Skeletal muscle satellite cell (primary cell): Measurements from ENCODE around the gene HDAC9.

Experiments
- H3K27me3 ChIP-seq: 2 replicates; pipeline ENCODE4 v1.7.0; 2013; ENCODE audit warnings: low read length; ENCODE audit not compliant: control insufficient read depth, insufficient read depth
- H3K36me3 ChIP-seq: 2 replicates; pipeline ENCODE4 v1.7.0; 2013; ENCODE audit warnings: mild to moderate bottlenecking, control low read depth, low read length; ENCODE audit not compliant: insufficient read depth
- H3K4me1 ChIP-seq: 2 replicates; pipeline ENCODE4 v1.7.0; 2013; ENCODE audit warnings: low read length; ENCODE audit not compliant: control insufficient read depth, insufficient read depth
- H3K4me2 ChIP-seq: 2 replicates; pipeline ENCODE4 v1.7.0; 2013; ENCODE audit warnings: mild to moderate bottlenecking, low read length
- H3K4me3 ChIP-seq: 2 replicates; pipeline ENCODE4 v1.7.0; 2013; ENCODE audit warnings: low read length
- H3K9ac ChIP-seq: 2 replicates; pipeline ENCODE4 v1.7.0; 2013; ENCODE audit warnings: mild to moderate bottlenecking, low read depth, low read length, moderate library complexity
- H3K9me3 ChIP-seq: replicated peaks from 2 replicates; pipeline ENCODE4 v1.7.0; 2013; ENCODE audit warnings: mild to moderate bottlenecking, control low read depth, low read length

HDAC9 gene

GRCh38 chr7:18680576-18680975 is 185.0 kb downstream of the HDAC9 start:
- Histone ChIP-seq H3K9me3 (no peaks in the 10 kb centered on the region), H3K27me3 (no peaks in the 10 kb centered on the region), H3K4me2 (no peak overlapping the region), H3K4me1 (no peaks in the 10 kb centered on the region), H3K4me3 (no peak overlapping the region), H3K9ac (no peak overlapping the region), H3K36me3 (no peaks in the 10 kb centered on the region)

- Histone ChIP-seq H3K4me2 (no peak overlapping the region), H3K9ac (no peak overlapping the region), H3K27me3 (no peaks in the 10 kb centered on the region), H3K4me3 (no peak overlapping the region), H3K9me3 (no peaks in the 10 kb centered on the region), H3K4me1 (peaks cover 7% of the 10 kb centered on the region), H3K36me3 (no peaks in the 10 kb centered on the region)
Measured at GRCh38 chr7:18684916-18685315, 189.4 kb downstream of the HDAC9 start.

GRCh38 chr7:18685971-18686370 is 190.4 kb downstream of the HDAC9 start:
- no peaks in the 10 kb centered on the region for H3K36me3 ChIP-seq
- H3K9ac ChIP-seq = no peak overlapping the region
- no peak overlapping the region for H3K4me3 ChIP-seq
- no peak overlapping the region for H3K4me2 ChIP-seq
- H3K4me1 ChIP-seq = peaks cover 7% of the 10 kb centered on the region
- no peaks in the 10 kb centered on the region for H3K27me3 ChIP-seq
- no peaks in the 10 kb centered on the region for H3K9me3 ChIP-seq

GRCh38 chr7:18689551-18689950 is 194.0 kb downstream of the HDAC9 start:
- no peaks in the 10 kb centered on the region for H3K27me3 ChIP-seq
- H3K9ac ChIP-seq = no peak overlapping the region
- no peak overlapping the region for H3K4me2 ChIP-seq
- H3K9me3 ChIP-seq = no peaks in the 10 kb centered on the region
- H3K4me1 ChIP-seq = peaks cover 15% of the 10 kb centered on the region
- H3K36me3 ChIP-seq = no peaks in the 10 kb centered on the region
- no peak overlapping the region for H3K4me3 ChIP-seq

GRCh38 chr7:18693406-18693805 is 197.9 kb downstream of the HDAC9 start:
- H3K4me2 ChIP-seq = no peak overlapping the region
- no peak overlapping the region for H3K4me3 ChIP-seq
- H3K4me1 ChIP-seq = peaks cover 8% of the 10 kb centered on the region
- no peaks in the 10 kb centered on the region for H3K27me3 ChIP-seq
- no peaks in the 10 kb centered on the region for H3K36me3 ChIP-seq
- no peak overlapping the region for H3K9ac ChIP-seq
- H3K9me3 ChIP-seq = no peaks in the 10 kb centered on the region

GRCh38 chr7:18693816-18694215 is 198.3 kb downstream of the HDAC9 start:
- no peak overlapping the region for H3K9ac ChIP-seq
- H3K36me3 ChIP-seq = no peaks in the 10 kb centered on the region
- no peak overlapping the region for H3K4me3 ChIP-seq
- no peaks in the 10 kb centered on the region for H3K9me3 ChIP-seq
- no peaks in the 10 kb centered on the region for H3K27me3 ChIP-seq
- H3K4me2 ChIP-seq = no peak overlapping the region
- peaks cover 8% of the 10 kb centered on the region for H3K4me1 ChIP-seq

- Histone ChIP-seq H3K4me3 (no peak overlapping the region), H3K4me1 (peaks cover 8% of the 10 kb centered on the region)
Measured at GRCh38 chr7:18694484-18694883, 198.9 kb downstream of the HDAC9 start.

GRCh38 chr7:18694911-18695310 is 199.4 kb downstream of the HDAC9 start:
- Histone ChIP-seq H3K4me1 (peaks cover 8% of the 10 kb centered on the region), H3K4me3 (no peak overlapping the region), H3K27me3 (no peaks in the 10 kb centered on the region), H3K9ac (no peak overlapping the region), H3K9me3 (no peaks in the 10 kb centered on the region), H3K36me3 (no peaks in the 10 kb centered on the region), H3K4me2 (no peak overlapping the region)

More at GRCh38 chr7:18694484-18694883, 198.9 kb downstream of the HDAC9 start:
- Histone ChIP-seq H3K27me3 (no peaks in the 10 kb centered on the region), H3K9ac (no peak overlapping the region), H3K9me3 (no peaks in the 10 kb centered on the region), H3K4me2 (no peak overlapping the region), H3K36me3 (no peaks in the 10 kb centered on the region)

GRCh38 chr7:18698258-18698734 is 202.7 kb downstream of the HDAC9 start:
- no peak overlapping the region for H3K4me3 ChIP-seq
- H3K4me2 ChIP-seq = no peak overlapping the region

GRCh38 chr7:18700147-18700546 is 204.6 kb downstream of the HDAC9 start:
- Histone ChIP-seq H3K9me3 (no peaks in the 10 kb centered on the region), H3K9ac (no peak overlapping the region), H3K36me3 (no peaks in the 10 kb centered on the region), H3K4me2 (no peak overlapping the region), H3K4me1 (no peaks in the 10 kb centered on the region), H3K27me3 (no peaks in the 10 kb centered on the region), H3K4me3 (no peak overlapping the region)

More at GRCh38 chr7:18698258-18698734, 202.7 kb downstream of the HDAC9 start:
- H3K36me3 ChIP-seq = no peaks in the 10 kb centered on the region
- no peak overlapping the region for H3K9ac ChIP-seq
- H3K9me3 ChIP-seq = no peaks in the 10 kb centered on the region
- H3K4me1 ChIP-seq = peaks cover 6% of the 10 kb centered on the region
- H3K27me3 ChIP-seq = no peaks in the 10 kb centered on the region

GRCh38 chr7:18702071-18702829 is 206.7 kb downstream of the HDAC9 start:
- Histone ChIP-seq H3K4me3 (no peak overlapping the region), H3K4me2 (no peak overlapping the region), H3K36me3 (no peaks in the 10 kb centered on the region), H3K27me3 (no peaks in the 10 kb centered on the region), H3K4me1 (no peaks in the 10 kb centered on the region), H3K9ac (no peak overlapping the region), H3K9me3 (no peaks in the 10 kb centered on the region)

GRCh38 chr7:18703685-18704084 is 208.1 kb downstream of the HDAC9 start:
- no peaks in the 10 kb centered on the region for H3K27me3 ChIP-seq
- H3K4me3 ChIP-seq = no peak overlapping the region
- H3K36me3 ChIP-seq = no peaks in the 10 kb centered on the region
- no peaks in the 10 kb centered on the region for H3K9me3 ChIP-seq
- H3K4me1 ChIP-seq = no peaks in the 10 kb centered on the region
- H3K4me2 ChIP-seq = no peak overlapping the region
- no peak overlapping the region for H3K9ac ChIP-seq
